Measurements from ENCODE around the gene OSTC. TPM values are rescaled to one million over a fixed set of nuclear protein-coding genes. Genes with fewer than 3 reads are reported as not detected.

Gene OSTC
- total and polyA plus RNA-seq, 2 of the 13 experiments (the other 11 are each of a cell fraction or from before 2014, with no cell fraction given): 208 to 380 TPM

DNA sequence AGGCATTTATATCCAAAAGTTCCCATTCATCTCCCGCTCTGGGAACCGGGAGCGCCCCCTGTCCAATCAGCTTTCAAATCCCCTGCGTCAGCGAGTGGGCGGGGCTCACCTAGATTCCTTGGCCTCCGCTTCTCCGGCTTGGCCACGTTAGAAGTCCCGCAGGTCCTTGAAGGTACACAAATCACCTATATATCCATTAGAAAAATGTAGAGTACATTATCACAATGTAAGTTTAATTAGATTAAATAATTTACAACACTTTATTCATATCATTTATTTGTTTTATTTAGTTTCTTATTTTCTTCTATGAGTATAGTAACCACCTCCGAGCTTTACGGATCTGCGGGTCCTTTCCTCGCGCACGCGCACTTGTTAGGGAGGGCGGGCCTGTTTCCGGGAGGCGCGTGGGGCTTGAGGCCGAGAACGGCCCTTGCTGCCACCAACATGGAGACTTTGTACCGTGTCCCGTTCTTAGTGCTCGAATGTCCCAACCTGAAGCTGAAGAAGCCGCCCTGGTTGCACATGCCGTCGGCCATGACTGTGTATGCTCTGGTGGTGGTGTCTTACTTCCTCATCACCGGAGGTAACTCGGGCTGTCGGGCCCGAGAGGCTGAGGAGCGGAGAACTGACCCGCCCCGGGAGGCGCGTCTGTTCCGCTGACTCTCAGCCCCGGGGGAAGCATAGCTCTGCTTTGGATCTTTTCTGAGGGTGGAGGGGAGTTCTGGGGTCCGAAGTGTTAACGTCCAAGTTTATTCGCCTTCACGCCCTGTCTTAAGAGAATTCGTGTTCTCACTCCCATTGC, at the start of gene OSTC (continued):
- TF ChIP-seq ZNF333 (CRISPR knock-in tag; IDR thresholded peaks at IDR 0.05; ENCODE audit: borderline replicate concordance): no peak
- TF ChIP-seq, protein P1, sequence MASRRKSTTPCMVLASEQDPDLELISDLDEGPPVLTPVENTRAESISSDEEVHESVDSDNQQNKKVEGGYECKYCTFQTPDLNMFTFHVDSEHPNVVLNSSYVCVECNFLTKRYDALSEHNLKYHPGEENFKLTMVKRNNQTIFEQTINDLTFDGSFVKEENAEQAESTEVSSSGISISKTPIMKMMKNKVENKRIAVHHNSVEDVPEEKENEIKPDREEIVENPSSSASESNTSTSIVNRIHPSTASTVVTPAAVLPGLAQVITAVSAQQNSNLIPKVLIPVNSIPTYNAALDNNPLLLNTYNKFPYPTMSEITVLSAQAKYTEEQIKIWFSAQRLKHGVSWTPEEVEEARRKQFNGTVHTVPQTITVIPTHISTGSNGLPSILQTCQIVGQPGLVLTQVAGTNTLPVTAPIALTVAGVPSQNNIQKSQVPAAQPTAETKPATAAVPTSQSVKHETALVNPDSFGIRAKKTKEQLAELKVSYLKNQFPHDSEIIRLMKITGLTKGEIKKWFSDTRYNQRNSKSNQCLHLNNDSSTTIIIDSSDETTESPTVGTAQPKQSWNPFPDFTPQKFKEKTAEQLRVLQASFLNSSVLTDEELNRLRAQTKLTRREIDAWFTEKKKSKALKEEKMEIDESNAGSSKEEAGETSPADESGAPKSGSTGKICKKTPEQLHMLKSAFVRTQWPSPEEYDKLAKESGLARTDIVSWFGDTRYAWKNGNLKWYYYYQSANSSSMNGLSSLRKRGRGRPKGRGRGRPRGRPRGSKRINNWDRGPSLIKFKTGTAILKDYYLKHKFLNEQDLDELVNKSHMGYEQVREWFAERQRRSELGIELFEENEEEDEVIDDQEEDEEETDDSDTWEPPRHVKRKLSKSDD (CRISPR knock-in tag; IDR thresholded peaks at IDR 0.05; ENCODE audit: low read depth): no peak
- no peak for TF ChIP-seq ZNF547 (CRISPR knock-in tag; IDR thresholded peaks at IDR 0.05)
- no peak for TF ChIP-seq ZFP1 (CRISPR knock-in tag; IDR thresholded peaks at IDR 0.05)
- no peak for TF ChIP-seq ESRRA (CRISPR knock-in tag; IDR thresholded peaks at IDR 0.05; ENCODE audit: low read depth)
- TF ChIP-seq SMAD9 (CRISPR knock-in tag; IDR thresholded peaks at IDR 0.05): no peak
- no peak for TF ChIP-seq KDM1A (CRISPR knock-in tag; IDR thresholded peaks at IDR 0.05)
- peak; percentile 88 for TF ChIP-seq HDAC1 (CRISPR knock-in tag; IDR thresholded peaks at IDR 0.05)
- TF ChIP-seq MIXL1 (CRISPR knock-in tag; IDR thresholded peaks at IDR 0.05): no peak
- peak; percentile 78; the same call in 1 of the 2 replicates for TF ChIP-seq ZNF816 (CRISPR knock-in tag; IDR thresholded peaks at IDR 0.05; ENCODE audit: borderline replicate concordance)
- TF ChIP-seq NFE2L1 (CRISPR knock-in tag; IDR thresholded peaks at IDR 0.05; ENCODE audit: borderline replicate concordance): no peak
- TF ChIP-seq ZMYM4 (CRISPR knock-in tag; IDR thresholded peaks at IDR 0.05): peak; percentile 84
- TF ChIP-seq KDM5A (IDR thresholded peaks at IDR 0.05; ENCODE audit: borderline replicate concordance, low read length): peak; percentile 68
- no peak for TF ChIP-seq MYNN (CRISPR knock-in tag; IDR thresholded peaks at IDR 0.05; ENCODE audit: low read depth)
- peak; percentile 83; the same call in 1 of the 2 replicates for TF ChIP-seq ZNF580 (CRISPR knock-in tag; IDR thresholded peaks at IDR 0.05; ENCODE audit: borderline replicate concordance, low read depth)
- no peak for TF ChIP-seq ZBTB42 (CRISPR knock-in tag; IDR thresholded peaks at IDR 0.05)
- no peak for TF ChIP-seq MLLT10 (CRISPR knock-in tag; IDR thresholded peaks at IDR 0.05)
- no peak for TF ChIP-seq HCFC1 (IDR thresholded peaks at IDR 0.05; ENCODE audit: low read depth, low read length)
- TF ChIP-seq KLF12 (CRISPR knock-in tag; IDR thresholded peaks at IDR 0.05; ENCODE audit: borderline replicate concordance): peak; percentile 49; the same call in 1 of the 2 replicates
- peak; percentile 80; the same call in 1 of the 2 replicates for TF ChIP-seq NFKB2 (CRISPR knock-in tag; IDR thresholded peaks at IDR 0.05; ENCODE audit: borderline replicate concordance)
- TF ChIP-seq ZNF253 (CRISPR knock-in tag; IDR thresholded peaks at IDR 0.05; ENCODE audit: borderline replicate concordance): no peak
- TF ChIP-seq CCAR2 (optimal IDR thresholded peaks at IDR 0.05; ENCODE audit: low read depth, low read length): no peak
- no peak for TF ChIP-seq MAZ (IDR thresholded peaks at IDR 0.05; ENCODE audit: borderline replicate concordance, low read depth, low read length)
- peak; percentile 49 for TF ChIP-seq MAZ (CRISPR knock-in tag; IDR thresholded peaks at IDR 0.05; ENCODE audit: low read depth)
- peak; percentile 53; the same call in 1 of the 2 replicates for TF ChIP-seq ZNF317 (CRISPR knock-in tag; IDR thresholded peaks at IDR 0.05)
- 0 out of 2 replicates have a peak, but pooled peaks have one; percentile 63 for TF ChIP-seq ZNF615 (CRISPR knock-in tag; IDR thresholded peaks at IDR 0.05; ENCODE audit: borderline replicate concordance)
- TF ChIP-seq ATF1 (CRISPR knock-in tag; IDR thresholded peaks at IDR 0.05): peak; percentile 47; the same call in 1 of the 2 replicates
- peak; percentile 75; the same call in 1 of the 2 replicates for TF ChIP-seq KDM5B (CRISPR knock-in tag; IDR thresholded peaks at IDR 0.05; ENCODE audit: borderline replicate concordance)
- TF ChIP-seq, protein P2, sequence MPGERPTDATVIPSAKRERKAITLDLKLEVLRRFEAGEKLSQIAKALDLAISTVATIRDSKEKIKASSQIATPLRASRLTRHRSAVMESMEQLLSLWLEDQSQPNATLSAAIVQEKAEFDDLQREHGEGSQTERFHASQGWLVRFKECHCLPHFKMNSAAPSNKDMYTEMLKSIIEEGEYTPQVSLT (CRISPR knock-in tag; IDR thresholded peaks at IDR 0.05; ENCODE audit: borderline replicate concordance, low read depth): no peak

Measured in HepG2 (cell line).